ENCODE results near the gene HSD11B1L.
A peak's percentile ranks its signal among the peaks of the same experiment; 100 is the strongest.

The HSD11B1L gene, protein sequence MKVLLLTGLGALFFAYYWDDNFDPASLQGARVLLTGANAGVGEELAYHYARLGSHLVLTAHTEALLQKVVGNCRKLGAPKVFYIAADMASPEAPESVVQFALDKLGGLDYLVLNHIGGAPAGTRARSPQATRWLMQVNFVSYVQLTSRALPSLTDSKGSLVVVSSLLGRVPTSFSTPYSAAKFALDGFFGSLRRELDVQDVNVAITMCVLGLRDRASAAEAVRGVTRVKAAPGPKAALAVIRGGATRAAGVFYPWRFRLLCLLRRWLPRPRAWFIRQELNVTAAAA

DNA sequence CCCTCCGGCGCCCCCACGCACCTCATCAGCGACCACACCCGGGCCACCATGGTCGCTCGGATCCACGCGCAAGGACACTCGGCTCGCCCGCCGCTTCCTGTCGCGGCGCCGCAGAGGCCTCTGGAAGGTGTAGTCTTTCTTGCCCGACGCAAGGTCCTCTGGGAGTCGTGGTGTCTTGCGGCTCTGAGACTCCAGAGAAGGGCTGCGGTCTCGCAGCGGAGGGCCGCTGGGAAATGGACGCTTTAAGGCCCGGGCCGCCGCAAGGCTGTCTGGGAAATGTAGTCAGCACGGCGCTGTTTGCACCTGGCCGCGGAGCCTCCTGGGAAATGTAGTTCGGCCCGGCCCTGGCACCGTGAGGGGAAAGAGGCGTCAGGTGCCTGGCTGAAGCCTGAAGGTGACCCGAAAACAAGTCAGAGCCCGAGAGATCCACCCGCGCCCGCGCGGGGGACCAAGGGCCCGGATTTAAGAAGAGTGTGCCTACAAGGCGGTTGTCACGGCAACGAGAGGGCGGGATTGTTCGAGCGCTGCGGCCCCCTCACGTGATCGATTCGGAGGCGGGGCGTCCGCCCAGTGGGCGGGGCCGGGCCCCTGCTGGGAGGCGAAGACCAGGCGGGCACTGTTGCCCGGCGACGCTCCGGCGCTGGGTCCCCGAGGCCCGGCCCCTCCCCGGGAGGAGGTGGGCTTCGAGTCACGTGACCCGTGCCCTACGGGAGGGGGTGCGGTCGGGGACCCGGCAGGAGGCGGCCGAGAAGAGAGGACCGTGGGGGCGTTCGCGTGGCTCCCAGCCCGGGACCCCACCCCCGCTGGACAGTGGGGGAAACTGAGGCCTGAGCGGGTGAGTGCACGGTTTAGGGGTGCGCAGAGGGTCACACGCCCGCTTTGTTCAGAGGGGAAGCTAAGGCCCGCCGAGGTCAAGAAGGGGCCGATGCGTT is at the start of gene HSD11B1L, which contains the start of gene MICOS13:
Gene HSD11B1L, plus strand, starts transcription at position 591 of the 932 bp plus-strand sequence. CDS start 3,806 bp downstream, outside the sequence.
Gene MICOS13, minus strand, starts transcription at position 80 of the 932 bp plus-strand sequence. Its CDS starts 30 bp downstream, at position 50.
- Histone ChIP-seq H3K27me3 (ENCODE audit: insufficient read depth, low read length) (no peaks in the 10 kb centered on the region), H2AFZ (ENCODE audit: low read depth, low read length) (no peak within 1 kb of the TSS), H3K36me3 (ENCODE audit: insufficient read depth, low read length) (peaks cover 7% of the 10 kb centered on the region)

GRCh38 chr19:5631567-5632240 is 49.1 kb upstream of the HSD11B1L start:
- no peak overlapping the region for H3K4me3 ChIP-seq (ENCODE audit: low read length)
- H3K27me3 ChIP-seq (ENCODE audit: insufficient read depth, low read length) = no peaks in the 10 kb centered on the region
- H3K36me3 ChIP-seq (ENCODE audit: insufficient read depth, low read length) = peaks cover 67% of the 10 kb centered on the region
- H3K9me3 ChIP-seq (ENCODE audit: low read length) = no peaks in the 10 kb centered on the region
- no peak overlapping the region for H2AFZ ChIP-seq (ENCODE audit: low read depth, low read length)
- no peaks in the 10 kb centered on the region for H3K4me1 ChIP-seq (ENCODE audit: insufficient read depth, low read length)

More for the DNA sequence above, at the start of gene HSD11B1L, which contains the start of gene MICOS13:
- peak within 1 kb of the TSS; percentile 70 for H3K4me3 ChIP-seq (ENCODE audit: low read length)
- H3K4me1 ChIP-seq (ENCODE audit: insufficient read depth, low read length) = peaks cover 18% of the 10 kb centered on the region
- no peaks in the 10 kb centered on the region for H3K9me3 ChIP-seq (ENCODE audit: low read length)

- Histone ChIP-seq H3K27me3 (ENCODE audit: insufficient read depth, low read length) (no peaks in the 10 kb centered on the region), H3K4me1 (ENCODE audit: insufficient read depth, low read length) (no peaks in the 10 kb centered on the region), H3K4me3 (ENCODE audit: low read length) (no peak overlapping the region), H3K9me3 (ENCODE audit: low read length) (no peaks in the 10 kb centered on the region), H2AFZ (ENCODE audit: low read depth, low read length) (no peak overlapping the region), H3K36me3 (ENCODE audit: insufficient read depth, low read length) (peaks cover 62% of the 10 kb centered on the region)
Measured at GRCh38 chr19:5632241-5632612, 48.6 kb upstream of the HSD11B1L start.

- Histone ChIP-seq H3K9me3 (ENCODE audit: low read length) (no peaks in the 10 kb centered on the region), H3K36me3 (ENCODE audit: insufficient read depth, low read length) (peaks cover 58% of the 10 kb centered on the region), H3K4me1 (ENCODE audit: insufficient read depth, low read length) (no peaks in the 10 kb centered on the region), H3K27me3 (ENCODE audit: insufficient read depth, low read length) (no peaks in the 10 kb centered on the region), H2AFZ (ENCODE audit: low read depth, low read length) (no peak overlapping the region), H3K4me3 (ENCODE audit: low read length) (no peak overlapping the region)
Measured at GRCh38 chr19:5632657-5633056, 48.2 kb upstream of the HSD11B1L start.

DNA sequence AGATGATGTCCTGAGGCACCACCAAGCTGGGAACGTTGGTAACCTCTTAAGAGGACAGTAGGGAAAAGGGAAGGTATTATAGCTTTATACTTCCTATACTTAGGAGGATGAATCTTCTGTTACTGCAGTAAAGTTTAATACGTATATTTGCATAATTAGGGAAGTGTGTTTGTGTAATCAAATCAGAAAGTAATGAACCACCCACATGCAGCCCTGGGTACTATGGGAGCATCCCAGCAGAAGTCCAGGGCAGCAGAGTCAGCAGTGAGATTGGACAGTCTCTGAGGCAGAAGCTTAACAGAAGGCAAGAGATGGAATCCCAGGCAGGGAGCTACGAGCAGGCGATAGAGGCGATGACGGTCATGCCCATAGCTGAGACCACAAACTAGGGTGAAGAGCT is 45.4 kb upstream of the HSD11B1L start:
- H2AFZ ChIP-seq (ENCODE audit: low read depth, low read length) = no peak overlapping the region
- H3K36me3 ChIP-seq (ENCODE audit: insufficient read depth, low read length) = peaks cover 36% of the 10 kb centered on the region
- no peaks in the 10 kb centered on the region for H3K4me1 ChIP-seq (ENCODE audit: insufficient read depth, low read length)
- H3K9me3 ChIP-seq (ENCODE audit: low read length) = no peaks in the 10 kb centered on the region
- no peak overlapping the region for H3K4me3 ChIP-seq (ENCODE audit: low read length)
- no peaks in the 10 kb centered on the region for H3K27me3 ChIP-seq (ENCODE audit: insufficient read depth, low read length)

DNA sequence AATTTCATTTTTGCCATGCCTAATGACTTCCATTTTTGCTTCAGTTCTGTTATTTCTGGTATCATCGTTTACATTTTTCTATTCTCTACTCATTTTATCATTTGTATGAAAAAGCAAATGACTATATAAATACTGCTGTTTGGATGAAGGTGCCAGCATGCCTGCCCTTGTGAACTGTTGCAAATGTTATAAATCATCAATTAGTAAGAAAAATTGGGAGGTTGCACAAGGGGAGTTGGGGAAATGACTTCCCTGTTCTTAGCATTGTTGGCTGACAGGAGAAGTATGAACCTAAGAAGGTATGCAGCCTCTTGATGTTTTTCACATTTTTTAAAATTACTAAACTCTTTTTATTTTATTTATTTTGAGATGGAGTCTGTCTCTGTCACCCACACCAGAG is 42.9 kb upstream of the HSD11B1L start:
- no peak overlapping the region for H2AFZ ChIP-seq (ENCODE audit: low read depth, low read length)
- no peaks in the 10 kb centered on the region for H3K9me3 ChIP-seq (ENCODE audit: low read length)
- H3K36me3 ChIP-seq (ENCODE audit: insufficient read depth, low read length) = peaks cover 44% of the 10 kb centered on the region
- no peak overlapping the region for H3K4me3 ChIP-seq (ENCODE audit: low read length)
- no peaks in the 10 kb centered on the region for H3K4me1 ChIP-seq (ENCODE audit: insufficient read depth, low read length)
- H3K27me3 ChIP-seq (ENCODE audit: insufficient read depth, low read length) = no peaks in the 10 kb centered on the region

DNA sequence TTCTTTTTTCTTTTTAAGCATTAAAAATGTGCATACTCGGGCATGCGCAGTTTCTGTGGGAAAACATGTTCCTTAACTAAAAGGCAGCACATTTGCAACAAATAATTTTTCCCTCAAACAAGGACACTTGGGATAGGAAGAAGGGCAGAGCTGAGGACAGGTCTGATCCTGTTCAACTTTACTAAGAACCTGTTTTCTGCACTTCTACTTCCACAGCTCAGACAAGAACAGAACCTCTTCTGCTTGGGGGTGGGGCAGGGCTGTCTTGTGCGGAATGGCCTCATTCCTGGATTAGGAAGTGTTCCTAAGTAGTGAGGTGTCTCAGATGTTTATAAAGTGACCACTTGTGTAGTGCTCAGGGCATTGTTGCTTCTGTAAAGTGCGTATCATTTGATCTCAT is 39.7 kb upstream of the HSD11B1L start:
- Histone ChIP-seq H3K4me3 (ENCODE audit: low read length) (no peak overlapping the region), H3K27me3 (ENCODE audit: insufficient read depth, low read length) (no peaks in the 10 kb centered on the region), H2AFZ (ENCODE audit: low read depth, low read length) (no peak overlapping the region), H3K9me3 (ENCODE audit: low read length) (no peaks in the 10 kb centered on the region), H3K36me3 (ENCODE audit: insufficient read depth, low read length) (peaks cover 55% of the 10 kb centered on the region), H3K4me1 (ENCODE audit: insufficient read depth, low read length) (no peaks in the 10 kb centered on the region)

DNA sequence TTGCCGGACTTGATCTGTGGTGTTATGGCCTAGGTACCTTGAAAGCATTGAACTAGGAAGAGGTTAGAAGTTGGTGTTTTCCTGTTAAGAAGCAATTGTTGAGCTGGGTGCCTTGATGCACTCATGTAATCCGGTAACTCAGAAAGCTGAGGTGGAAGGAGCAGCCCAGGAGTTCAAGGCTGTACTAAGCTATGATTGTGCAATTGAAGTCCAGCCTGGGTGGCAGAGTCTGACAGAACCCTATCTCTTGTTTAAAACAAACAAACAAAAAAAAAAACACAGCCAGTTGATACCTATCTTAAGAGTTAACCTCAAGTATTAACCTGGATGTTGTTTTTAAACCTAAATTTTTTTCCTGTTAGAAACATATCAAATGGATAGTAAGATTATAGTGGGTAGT is 38.6 kb upstream of the HSD11B1L start:
- peaks cover 63% of the 10 kb centered on the region for H3K36me3 ChIP-seq (ENCODE audit: insufficient read depth, low read length)
- H3K9me3 ChIP-seq (ENCODE audit: low read length) = no peaks in the 10 kb centered on the region
- H3K4me1 ChIP-seq (ENCODE audit: insufficient read depth, low read length) = no peaks in the 10 kb centered on the region

DNA sequence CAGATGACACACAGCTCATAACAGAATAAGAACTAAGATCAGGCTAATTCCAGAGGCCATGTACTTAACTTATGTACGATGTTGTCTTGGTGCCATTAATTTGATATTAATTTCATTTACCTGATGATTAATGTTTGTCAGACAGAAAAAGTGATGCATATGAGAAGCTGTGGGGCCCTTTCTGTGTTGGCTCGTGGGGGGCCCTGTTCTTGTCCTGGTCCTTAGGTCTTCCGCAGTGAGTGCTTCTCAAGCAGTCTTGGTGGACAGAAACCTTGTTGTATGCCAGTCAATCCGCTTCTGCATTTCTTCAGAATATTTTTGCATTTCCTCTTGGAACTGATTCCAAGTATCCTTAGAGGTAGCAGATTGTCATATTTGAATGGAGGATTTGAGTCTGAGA is 37.8 kb upstream of the HSD11B1L start:
- no peak overlapping the region for H2AFZ ChIP-seq (ENCODE audit: low read depth, low read length)
- no peaks in the 10 kb centered on the region for H3K27me3 ChIP-seq (ENCODE audit: insufficient read depth, low read length)
- peaks cover 72% of the 10 kb centered on the region for H3K36me3 ChIP-seq (ENCODE audit: insufficient read depth, low read length)
- no peak overlapping the region for H3K4me3 ChIP-seq (ENCODE audit: low read length)
- no peaks in the 10 kb centered on the region for H3K9me3 ChIP-seq (ENCODE audit: low read length)
- no peaks in the 10 kb centered on the region for H3K4me1 ChIP-seq (ENCODE audit: insufficient read depth, low read length)

More for the DNA sequence above, 38.6 kb upstream of the HSD11B1L start:
- Histone ChIP-seq H3K4me3 (ENCODE audit: low read length) (no peak overlapping the region), H2AFZ (ENCODE audit: low read depth, low read length) (no peak overlapping the region), H3K27me3 (ENCODE audit: insufficient read depth, low read length) (no peaks in the 10 kb centered on the region)

- Histone ChIP-seq H3K4me3 (ENCODE audit: low read length) (no peak overlapping the region), H3K4me1 (ENCODE audit: insufficient read depth, low read length) (no peaks in the 10 kb centered on the region), H2AFZ (ENCODE audit: low read depth, low read length) (no peak overlapping the region), H3K36me3 (ENCODE audit: insufficient read depth, low read length) (peaks cover 75% of the 10 kb centered on the region), H3K9me3 (ENCODE audit: low read length) (no peaks in the 10 kb centered on the region), H3K27me3 (ENCODE audit: insufficient read depth, low read length) (no peaks in the 10 kb centered on the region)
Measured at GRCh38 chr19:5644037-5644436, 36.8 kb upstream of the HSD11B1L start.

DNA sequence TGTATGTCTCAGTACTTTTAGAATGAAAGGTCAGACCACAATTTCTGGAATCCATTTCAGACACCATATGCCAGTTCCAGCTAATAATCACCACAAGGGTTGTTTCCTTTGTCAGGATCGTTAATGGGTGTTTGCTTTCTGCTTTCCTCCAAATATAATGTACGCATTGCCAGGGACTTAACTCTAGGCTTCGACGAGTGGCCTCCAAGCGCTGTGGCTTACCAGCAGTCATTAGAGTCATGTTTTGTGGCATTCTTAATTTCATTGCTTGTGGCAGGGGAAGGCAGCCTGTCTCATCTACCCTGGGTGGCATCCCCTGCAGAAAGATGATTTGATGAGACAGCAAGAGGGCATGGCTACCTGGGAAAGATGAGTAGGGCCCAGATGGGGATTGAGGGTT is 35.4 kb upstream of the HSD11B1L start:
- Histone ChIP-seq H3K4me3 (ENCODE audit: low read length) (no peak overlapping the region), H2AFZ (ENCODE audit: low read depth, low read length) (no peak overlapping the region), H3K27me3 (ENCODE audit: insufficient read depth, low read length) (no peaks in the 10 kb centered on the region), H3K9me3 (ENCODE audit: low read length) (no peaks in the 10 kb centered on the region), H3K4me1 (ENCODE audit: insufficient read depth, low read length) (no peaks in the 10 kb centered on the region), H3K36me3 (ENCODE audit: insufficient read depth, low read length) (peaks cover 83% of the 10 kb centered on the region)

DNA sequence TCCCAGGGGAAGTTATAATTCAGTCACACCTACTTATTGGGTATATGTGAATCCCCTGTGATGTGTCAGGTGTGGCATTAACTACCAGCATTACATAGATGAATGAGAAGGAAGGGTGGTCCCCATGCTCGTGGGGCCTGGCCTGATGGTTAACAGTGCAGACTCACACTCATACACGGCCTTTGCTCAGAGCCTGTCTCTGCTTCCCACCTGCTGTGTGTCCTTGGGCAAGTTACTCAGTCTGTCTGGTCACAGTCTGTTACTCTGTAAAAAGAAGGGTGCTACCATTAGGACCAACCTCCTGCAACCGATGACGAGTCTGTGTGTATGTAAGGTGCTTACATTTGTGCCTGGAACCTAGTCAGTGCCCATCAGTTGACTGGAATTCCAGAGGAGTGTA is 34.1 kb upstream of the HSD11B1L start:
- Histone ChIP-seq H3K36me3 (ENCODE audit: insufficient read depth, low read length) (peaks cover 85% of the 10 kb centered on the region), H3K4me3 (ENCODE audit: low read length) (no peak overlapping the region), H3K9me3 (ENCODE audit: low read length) (no peaks in the 10 kb centered on the region), H3K27me3 (ENCODE audit: insufficient read depth, low read length) (no peaks in the 10 kb centered on the region), H3K4me1 (ENCODE audit: insufficient read depth, low read length) (no peaks in the 10 kb centered on the region), H2AFZ (ENCODE audit: low read depth, low read length) (no peak overlapping the region)

DNA sequence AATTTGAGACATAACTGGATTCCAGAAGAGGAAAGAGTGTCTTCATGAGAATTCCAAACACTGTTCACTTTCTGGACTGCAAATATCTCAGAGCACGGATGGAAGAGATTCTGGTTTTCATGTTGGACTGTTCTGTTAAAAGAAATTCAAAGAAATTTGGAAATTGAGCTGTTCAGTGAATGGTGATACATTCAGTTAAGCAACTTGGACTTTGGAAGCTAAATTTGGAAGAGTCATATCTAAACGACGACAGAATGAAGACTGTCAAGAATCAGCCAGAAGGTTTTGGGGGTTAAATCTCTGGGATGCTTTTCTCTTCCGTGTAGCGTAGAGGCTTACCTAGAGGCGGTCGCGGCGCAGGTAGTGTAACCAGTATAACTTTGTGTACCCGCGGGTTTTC is 32.4 kb upstream of the HSD11B1L start:
- Histone ChIP-seq H2AFZ (ENCODE audit: low read depth, low read length) (no peak overlapping the region), H3K27me3 (ENCODE audit: insufficient read depth, low read length) (no peaks in the 10 kb centered on the region), H3K9me3 (ENCODE audit: low read length) (no peaks in the 10 kb centered on the region), H3K4me1 (ENCODE audit: insufficient read depth, low read length) (no peaks in the 10 kb centered on the region), H3K4me3 (ENCODE audit: low read length) (no peak overlapping the region), H3K36me3 (ENCODE audit: insufficient read depth, low read length) (peaks cover 86% of the 10 kb centered on the region)
